OCI-LY7 (cell line): ENCODE data around the gene SPACA1. TPM values are rescaled to one million over a fixed set of nuclear protein-coding genes. Genes with fewer than 3 reads are reported as not detected.

Experiments used
- BruUV-seq: library from RNA; stranded (reverse); fragments of 400-500 nt; replicated peaks from 2 replicates; lab custom pipeline; 2021; lab: Mats Ljungman, UMichigan
- CTCF ChIA-PET: fragments of 300-600 bp; sonication (Branson Sonifier 250); formaldehyde crosslinking; loops from one replicate; lab custom pipeline; 2022; ENCODE audit warnings: antibody characterized with exemption; ENCODE audit not compliant: unreplicated experiment; lab: Charles Lee
- POLR2A ChIA-PET: fragments of 300-600 bp; sonication (Branson Sonifier 250); formaldehyde crosslinking; loops from one replicate; lab custom pipeline; 2022; ENCODE audit warnings: antibody characterized with exemption; lab: Charles Lee
- DNase-seq: peaks from one replicate; pipeline ENCODE4 v3.0.0-alpha.2; 2015; ENCODE audit warnings: low spot score
- H2AFZ ChIP-seq: fragments of 200-600 bp; sonication (generic), shearing (Covaris generic); 2 replicates; pipeline ENCODE4 v1.6.1; 2014; ENCODE audit warnings: mild to moderate bottlenecking, antibody characterized with exemption, low read length, moderate library complexity
- H3K27ac ChIP-seq: fragments of 200-600 bp; sonication (generic); 2 replicates; pipeline ENCODE4 v1.5.1; 2014; ENCODE audit warnings: mixed run types, low read depth, mild to moderate bottlenecking, moderate library complexity, low read length, inconsistent platforms; ENCODE audit not compliant: poor library complexity, severe bottlenecking
- H3K36me3 ChIP-seq: fragments of 200-600 bp; sonication (generic); 2 replicates; pipeline ENCODE4 v1.6.1; 2014; ENCODE audit warnings: mild to moderate bottlenecking, antibody characterized with exemption, low read length, moderate library complexity, mixed read lengths; ENCODE audit not compliant: insufficient read depth
- H3K4me1 ChIP-seq: fragments of 200-600 bp; sonication (generic); 2 replicates; pipeline ENCODE4 v1.5.1; 2014; ENCODE audit warnings: mild to moderate bottlenecking, low read length; ENCODE audit not compliant: insufficient read depth, poor library complexity, severe bottlenecking
- H3K4me2 ChIP-seq: fragments of 200-600 bp; sonication (generic); 2 replicates; pipeline ENCODE4 v1.6.1; 2014; ENCODE audit warnings: mild to moderate bottlenecking, low read length
- H3K4me3 ChIP-seq: fragments of 200-600 bp; sonication (generic); 2 replicates; pipeline ENCODE4 v1.5.1; 2014; ENCODE audit warnings: mild to moderate bottlenecking, low read depth, low read length; ENCODE audit not compliant: poor library complexity, severe bottlenecking
- H3K79me2 ChIP-seq: fragments of 200-600 bp; sonication (generic); 2 replicates; pipeline ENCODE4 v1.6.1; 2016; ENCODE audit warnings: low read depth, mild to moderate bottlenecking, low read length, moderate library complexity, mixed read lengths; ENCODE audit not compliant: insufficient read depth
- H3K9me2 ChIP-seq: fragments of 200-600 bp; sonication (generic); 2 replicates; pipeline ENCODE4 v1.6.1; 2016; ENCODE audit warnings: mild to moderate bottlenecking, low read length, mixed read lengths; ENCODE audit not compliant: insufficient read depth
- H3K9me3 ChIP-seq: fragments of 200-600 bp; sonication (generic); 2 replicates; pipeline ENCODE4 v1.6.1; 2014; ENCODE audit warnings: mild to moderate bottlenecking, mixed run types, low read length, mixed read lengths
- H4K20me1 ChIP-seq: fragments of 200-600 bp; sonication (generic); 2 replicates; pipeline ENCODE4 v1.6.1; 2014; ENCODE audit warnings: mild to moderate bottlenecking, antibody characterized with exemption, low read length, moderate library complexity, mixed read lengths; ENCODE audit not compliant: insufficient read depth
- EZH2phosphoT487 ChIP-seq: fragments of 200-600 bp; sonication (generic); IDR thresholded peaks from 2 replicates; pipeline ENCODE4 v1.6.1; 2018; ENCODE audit warnings: low read depth, borderline replicate concordance, mild to moderate bottlenecking, mixed run types, antibody characterized with exemption, low read length, moderate library complexity, mixed read lengths
- intact Hi-C: fragments of 100-400 bp; cut with micrococcal nuclease; formaldehyde crosslinking; loops from one replicate; pipeline ENCODE4 v1.10.0; 2022; ENCODE audit not compliant: unreplicated experiment
- total RNA-seq, 2 experiments: library from RNA; depleted of rRNA in 1 of 2; stranded (reverse); fragments of >200 nt in 1 of 2; shearing (Covaris generic) in 1 of 2; gene quantifications; 2 replicates each; pipeline ENCODE4 v1.2.3, GENCODE V29; 2014 to 2022
- TF ChIP-seq, protein P1 (sequence below): fragments of 200-600 bp; sonication (generic); conservative IDR thresholded peaks from 2 replicates; pipeline ENCODE4 v1.5.1; 2014; ENCODE audit warnings: mild to moderate bottlenecking, antibody characterized with exemption, low read length, moderate library complexity, mixed read lengths

The SPACA1 gene
- total RNA-seq, 2 experiments from 2014 or later = not detected

GRCh38 chr6:88044530-88044929 lies 3.1 kb upstream of the SPACA1 start:
- Histone ChIP-seq H3K4me2 (no peak overlapping the region), H3K4me1 (no peaks in the 10 kb centered on the region), H3K36me3 (no peaks in the 10 kb centered on the region), H3K79me2 (no peaks in the 10 kb centered on the region), H4K20me1 (no peaks in the 10 kb centered on the region), H3K9me3 (no peaks in the 10 kb centered on the region), H3K9me2 (no peaks in the 10 kb centered on the region), H2AFZ (no peak overlapping the region), H3K4me3 (no peak overlapping the region), H3K27ac (no peak overlapping the region)
- no peak for DNase-seq
- intact Hi-C loops = no loop called here
- ChIA-PET CTCF (no interaction called here), POLR2A (interaction anchor here (0.6 kb wide), 1 partner anchor 26 kb away, joined by 7 read pairs; no protein-coding TSS in a partner anchor)
- BruUV-seq = no TSS peak
- TF ChIP-seq, protein P1, sequence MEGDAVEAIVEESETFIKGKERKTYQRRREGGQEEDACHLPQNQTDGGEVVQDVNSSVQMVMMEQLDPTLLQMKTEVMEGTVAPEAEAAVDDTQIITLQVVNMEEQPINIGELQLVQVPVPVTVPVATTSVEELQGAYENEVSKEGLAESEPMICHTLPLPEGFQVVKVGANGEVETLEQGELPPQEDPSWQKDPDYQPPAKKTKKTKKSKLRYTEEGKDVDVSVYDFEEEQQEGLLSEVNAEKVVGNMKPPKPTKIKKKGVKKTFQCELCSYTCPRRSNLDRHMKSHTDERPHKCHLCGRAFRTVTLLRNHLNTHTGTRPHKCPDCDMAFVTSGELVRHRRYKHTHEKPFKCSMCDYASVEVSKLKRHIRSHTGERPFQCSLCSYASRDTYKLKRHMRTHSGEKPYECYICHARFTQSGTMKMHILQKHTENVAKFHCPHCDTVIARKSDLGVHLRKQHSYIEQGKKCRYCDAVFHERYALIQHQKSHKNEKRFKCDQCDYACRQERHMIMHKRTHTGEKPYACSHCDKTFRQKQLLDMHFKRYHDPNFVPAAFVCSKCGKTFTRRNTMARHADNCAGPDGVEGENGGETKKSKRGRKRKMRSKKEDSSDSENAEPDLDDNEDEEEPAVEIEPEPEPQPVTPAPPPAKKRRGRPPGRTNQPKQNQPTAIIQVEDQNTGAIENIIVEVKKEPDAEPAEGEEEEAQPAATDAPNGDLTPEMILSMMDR = no peak
- TF ChIP-seq EZH2phosphoT487 = no peak

- no peak for DNase-seq
- intact Hi-C loops = no loop called here
- Histone ChIP-seq H3K36me3 (no peaks in the 10 kb centered on the region), H3K4me3 (no peak overlapping the region), H3K27ac (no peak overlapping the region), H4K20me1 (no peaks in the 10 kb centered on the region), H3K79me2 (no peaks in the 10 kb centered on the region), H3K9me2 (no peaks in the 10 kb centered on the region), H3K4me2 (no peak overlapping the region), H3K4me1 (no peaks in the 10 kb centered on the region), H3K9me3 (no peaks in the 10 kb centered on the region), H2AFZ (no peak overlapping the region)
- TF ChIP-seq, protein P1 = no peak
- TF ChIP-seq EZH2phosphoT487 = no peak
- ChIA-PET POLR2A (no interaction called here), CTCF (no interaction called here)
- no TSS peak for BruUV-seq
Measured at GRCh38 chr6:88045521-88046136, 2.0 kb upstream of the SPACA1 start.

- Histone ChIP-seq H2AFZ (peak overlapping the region; percentile 47; the same call in 1 of the 2 replicates), H4K20me1 (no peaks in the 10 kb centered on the region), H3K9me3 (no peaks in the 10 kb centered on the region), H3K4me3 (no peak overlapping the region), H3K4me2 (no peak overlapping the region), H3K4me1 (no peaks in the 10 kb centered on the region), H3K79me2 (no peaks in the 10 kb centered on the region), H3K27ac (no peak overlapping the region), H3K36me3 (no peaks in the 10 kb centered on the region), H3K9me2 (no peaks in the 10 kb centered on the region)
- POLR2A ChIA-PET = interaction anchor here (0.6 to 1.5 kb wide), 3 partner anchors 22 to 295 kb away, joined by 3 to 4 read pairs (median 3); no protein-coding TSS in a partner anchor
- DNase-seq = no peak
- BruUV-seq = no TSS peak
- CTCF ChIA-PET = no interaction called here
- no peak for TF ChIP-seq EZH2phosphoT487
- TF ChIP-seq, protein P1 = no peak
- intact Hi-C loops = no loop called here
Measured at GRCh38 chr6:88048578-88048977, 937 bp downstream of the SPACA1 start.
